Measurements from ENCODE around the gene RBMS1.

Gene RBMS1

GRCh38 chr2:160401895-160402294 lies 91.7 kb downstream of the RBMS1 start:
- Histone ChIP-seq H3K4me1 (ENCODE audit: control insufficient read depth, insufficient read depth, low read length) (peaks cover 2% of the 10 kb centered on the region; the same call in 1 of the 2 replicates), H3K27ac (ENCODE audit: low read length) (no peak overlapping the region), H3K4me3 (ENCODE audit: low read length) (no peak overlapping the region), H3K9me3 (ENCODE audit: control insufficient read depth, insufficient read depth, low read length) (no peaks in the 10 kb centered on the region), H3K36me3 (ENCODE audit: control insufficient read depth, insufficient read depth, low read length) (no peaks in the 10 kb centered on the region), H3K27me3 (ENCODE audit: control insufficient read depth, insufficient read depth, low read length) (no peaks in the 10 kb centered on the region; the same call in 1 of the 2 replicates)
- no CpG with 5 or more reads among the region's 4 CpGs for WGBS (ENCODE audit: insufficient coverage, insufficient read length)
- no peak for DNase-seq (ENCODE audit: low read depth, low spot score)

- no peaks in the 10 kb centered on the region; the same call in 1 of the 2 replicates for H3K27me3 ChIP-seq (ENCODE audit: control insufficient read depth, insufficient read depth, low read length)
- no peak overlapping the region for H3K27ac ChIP-seq (ENCODE audit: low read length)
- no peak overlapping the region for H3K4me3 ChIP-seq (ENCODE audit: low read length)
- no peaks in the 10 kb centered on the region for H3K9me3 ChIP-seq (ENCODE audit: control insufficient read depth, insufficient read depth, low read length)
- H3K4me1 ChIP-seq (ENCODE audit: control insufficient read depth, insufficient read depth, low read length) = peaks cover 3% of the 10 kb centered on the region
- no CpG with 5 or more reads among the region's 1 CpG for WGBS (ENCODE audit: insufficient coverage, insufficient read length)
- no peak for DNase-seq (ENCODE audit: low read depth, low spot score)
- H3K36me3 ChIP-seq (ENCODE audit: control insufficient read depth, insufficient read depth, low read length) = no peaks in the 10 kb centered on the region; the same call in 1 of the 2 replicates
Measured at GRCh38 chr2:160399880-160400279, 93.7 kb downstream of the RBMS1 start.

- Histone ChIP-seq H3K9me3 (ENCODE audit: control insufficient read depth, insufficient read depth, low read length) (no peaks in the 10 kb centered on the region), H3K27me3 (ENCODE audit: control insufficient read depth, insufficient read depth, low read length) (no peaks in the 10 kb centered on the region), H3K4me1 (ENCODE audit: control insufficient read depth, insufficient read depth, low read length) (peaks cover 3% of the 10 kb centered on the region), H3K36me3 (ENCODE audit: control insufficient read depth, insufficient read depth, low read length) (no peaks in the 10 kb centered on the region; the same call in 1 of the 2 replicates), H3K4me3 (ENCODE audit: low read length) (no peak overlapping the region), H3K27ac (ENCODE audit: low read length) (no peak overlapping the region)
- no CpG with 5 or more reads among the region's 2 CpGs for WGBS (ENCODE audit: insufficient coverage, insufficient read length)
- DNase-seq (ENCODE audit: low read depth, low spot score) = no peak
Measured at GRCh38 chr2:160397530-160397865, 96.1 kb downstream of the RBMS1 start.

GRCh38 chr2:160394153-160394552 lies 99.5 kb downstream of the RBMS1 start:
- no peaks in the 10 kb centered on the region; the same call in 1 of the 2 replicates for H3K36me3 ChIP-seq (ENCODE audit: control insufficient read depth, insufficient read depth, low read length)
- no peak for DNase-seq (ENCODE audit: low read depth, low spot score)
- no peaks in the 10 kb centered on the region for H3K9me3 ChIP-seq (ENCODE audit: control insufficient read depth, insufficient read depth, low read length)
- H3K4me3 ChIP-seq (ENCODE audit: low read length) = no peak overlapping the region
- H3K4me1 ChIP-seq (ENCODE audit: control insufficient read depth, insufficient read depth, low read length) = peaks cover 5% of the 10 kb centered on the region
- H3K27ac ChIP-seq (ENCODE audit: low read length) = no peak overlapping the region
- WGBS (ENCODE audit: insufficient coverage, insufficient read length) = no CpG with 5 or more reads among the region's 1 CpG
- no peaks in the 10 kb centered on the region for H3K27me3 ChIP-seq (ENCODE audit: control insufficient read depth, insufficient read depth, low read length)

- DNase-seq (ENCODE audit: low read depth, low spot score) = no peak
- Histone ChIP-seq H3K36me3 (ENCODE audit: control insufficient read depth, insufficient read depth, low read length) (no peaks in the 10 kb centered on the region; the same call in 1 of the 2 replicates), H3K27ac (ENCODE audit: low read length) (no peak overlapping the region), H3K4me1 (ENCODE audit: control insufficient read depth, insufficient read depth, low read length) (peaks cover 5% of the 10 kb centered on the region), H3K27me3 (ENCODE audit: control insufficient read depth, insufficient read depth, low read length) (no peaks in the 10 kb centered on the region), H3K4me3 (ENCODE audit: low read length) (no peak overlapping the region), H3K9me3 (ENCODE audit: control insufficient read depth, insufficient read depth, low read length) (no peaks in the 10 kb centered on the region)
- WGBS (ENCODE audit: insufficient coverage, insufficient read length) = no CpG with 5 or more reads among the region's 3 CpGs
Measured at GRCh38 chr2:160392201-160392600, 101.4 kb downstream of the RBMS1 start.

GRCh38 chr2:160390544-160391455 lies 102.8 kb downstream of the RBMS1 start:
- H3K27ac ChIP-seq (ENCODE audit: low read length) = no peak overlapping the region
- no peaks in the 10 kb centered on the region for H3K27me3 ChIP-seq (ENCODE audit: control insufficient read depth, insufficient read depth, low read length)
- peaks cover 3% of the 10 kb centered on the region; the same call in 1 of the 2 replicates for H3K4me1 ChIP-seq (ENCODE audit: control insufficient read depth, insufficient read depth, low read length)
- no peak for DNase-seq (ENCODE audit: low read depth, low spot score)
- H3K4me3 ChIP-seq (ENCODE audit: low read length) = no peak overlapping the region
- no CpG with 5 or more reads among the region's 7 CpGs for WGBS (ENCODE audit: insufficient coverage, insufficient read length)
- no peaks in the 10 kb centered on the region for H3K9me3 ChIP-seq (ENCODE audit: control insufficient read depth, insufficient read depth, low read length)
- H3K36me3 ChIP-seq (ENCODE audit: control insufficient read depth, insufficient read depth, low read length) = no peaks in the 10 kb centered on the region

- Histone ChIP-seq H3K27ac (ENCODE audit: low read length) (no peak overlapping the region), H3K9me3 (ENCODE audit: control insufficient read depth, insufficient read depth, low read length) (no peaks in the 10 kb centered on the region), H3K27me3 (ENCODE audit: control insufficient read depth, insufficient read depth, low read length) (no peaks in the 10 kb centered on the region), H3K4me1 (ENCODE audit: control insufficient read depth, insufficient read depth, low read length) (peaks cover 3% of the 10 kb centered on the region; the same call in 1 of the 2 replicates), H3K36me3 (ENCODE audit: control insufficient read depth, insufficient read depth, low read length) (no peaks in the 10 kb centered on the region), H3K4me3 (ENCODE audit: low read length) (no peak overlapping the region)
- DNase-seq (ENCODE audit: low read depth, low spot score) = no peak
Measured at GRCh38 chr2:160389875-160390274, 103.7 kb downstream of the RBMS1 start.

GRCh38 chr2:160388464-160389263 lies 104.9 kb downstream of the RBMS1 start:
- Histone ChIP-seq H3K9me3 (ENCODE audit: control insufficient read depth, insufficient read depth, low read length) (no peaks in the 10 kb centered on the region), H3K27ac (ENCODE audit: low read length) (no peak overlapping the region), H3K4me1 (ENCODE audit: control insufficient read depth, insufficient read depth, low read length) (peaks cover 3% of the 10 kb centered on the region; the same call in 1 of the 2 replicates), H3K36me3 (ENCODE audit: control insufficient read depth, insufficient read depth, low read length) (no peaks in the 10 kb centered on the region), H3K4me3 (ENCODE audit: low read length) (no peak overlapping the region), H3K27me3 (ENCODE audit: control insufficient read depth, insufficient read depth, low read length) (no peaks in the 10 kb centered on the region)
- no CpG with 5 or more reads among the region's 12 CpGs for WGBS (ENCODE audit: insufficient coverage, insufficient read length)
- DNase-seq (ENCODE audit: low read depth, low spot score) = no peak

GRCh38 chr2:160387558-160388262 lies 105.9 kb downstream of the RBMS1 start:
- DNase-seq (ENCODE audit: low read depth, low spot score) = no peak
- H3K4me1 ChIP-seq (ENCODE audit: control insufficient read depth, insufficient read depth, low read length) = peaks cover 3% of the 10 kb centered on the region; the same call in 1 of the 2 replicates
- no CpG with 5 or more reads among the region's 3 CpGs for WGBS (ENCODE audit: insufficient coverage, insufficient read length)
- H3K4me3 ChIP-seq (ENCODE audit: low read length) = no peak overlapping the region
- no peaks in the 10 kb centered on the region for H3K27me3 ChIP-seq (ENCODE audit: control insufficient read depth, insufficient read depth, low read length)
- no peak overlapping the region for H3K27ac ChIP-seq (ENCODE audit: low read length)
- H3K9me3 ChIP-seq (ENCODE audit: control insufficient read depth, insufficient read depth, low read length) = no peaks in the 10 kb centered on the region
- H3K36me3 ChIP-seq (ENCODE audit: control insufficient read depth, insufficient read depth, low read length) = no peaks in the 10 kb centered on the region

- WGBS (ENCODE audit: insufficient coverage, insufficient read length) = no CpG with 5 or more reads among the region's 1 CpG
- Histone ChIP-seq H3K4me3 (ENCODE audit: low read length) (no peak overlapping the region), H3K4me1 (ENCODE audit: control insufficient read depth, insufficient read depth, low read length) (no peaks in the 10 kb centered on the region), H3K9me3 (ENCODE audit: control insufficient read depth, insufficient read depth, low read length) (no peaks in the 10 kb centered on the region), H3K27me3 (ENCODE audit: control insufficient read depth, insufficient read depth, low read length) (no peaks in the 10 kb centered on the region), H3K27ac (ENCODE audit: low read length) (no peak overlapping the region), H3K36me3 (ENCODE audit: control insufficient read depth, insufficient read depth, low read length) (no peaks in the 10 kb centered on the region)
- DNase-seq (ENCODE audit: low read depth, low spot score) = no peak
Measured at GRCh38 chr2:160384791-160385190, 108.8 kb downstream of the RBMS1 start.
